Measurements from ENCODE around the gene BAD. TPM values are rescaled to one million over a fixed set of nuclear protein-coding genes. Genes with fewer than 3 reads are reported as not detected.

Gene BAD
- total RNA-seq, 1 donor from 2014 or later: 45.4 TPM

GRCh38 chr11:64256300-64256699 lies 28.2 kb downstream of the BAD start:
- ATAC-seq: no peak

GRCh38 chr11:64255135-64256128 lies 29.0 kb downstream of the BAD start:
- no peak for ATAC-seq

GRCh38 chr11:64254326-64254725 lies 30.1 kb downstream of the BAD start:
- ATAC-seq: no peak

GRCh38 chr11:64253481-64253880 lies 31.0 kb downstream of the BAD start:
- ATAC-seq: no peak

- ATAC-seq: no peak
Measured at GRCh38 chr11:64253043-64253442, 31.4 kb downstream of the BAD start.

GRCh38 chr11:64252003-64252872 lies 32.2 kb downstream of the BAD start:
- peak; percentile 48 for ATAC-seq

GRCh38 chr11:64251753-64252002 lies 32.8 kb downstream of the BAD start:
- ATAC-seq: no peak

- peak; percentile 61 for ATAC-seq
Measured at GRCh38 chr11:64251016-64251752, 33.3 kb downstream of the BAD start, which contains the start of gene PLCB3. Gene PLCB3, plus strand, starts transcription at chr11:64251530. Its CDS starts 120 bp downstream, at chr11:64251650.

GRCh38 chr11:64250415-64251015 lies 34.0 kb downstream of the BAD start:
- no peak for ATAC-seq

- no peak for ATAC-seq
Measured at GRCh38 chr11:64249563-64250414, 34.7 kb downstream of the BAD start.

- no peak for ATAC-seq
Measured at GRCh38 chr11:64249038-64249437, 35.4 kb downstream of the BAD start.

- ATAC-seq: no peak
Measured at GRCh38 chr11:64248578-64248977, 35.9 kb downstream of the BAD start.

GRCh38 chr11:64247729-64248531 lies 36.5 kb downstream of the BAD start:
- ATAC-seq: no peak

GRCh38 chr11:64246871-64247728 lies 37.4 kb downstream of the BAD start, which contains the start of gene PPP1R14B:
Gene PPP1R14B, minus strand, starts transcription at chr11:64246943. Its CDS starts 270 bp downstream, at chr11:64246673.
- peak; percentile 55 for ATAC-seq

- ATAC-seq: peak; percentile 0
Measured at GRCh38 chr11:64246621-64246870, 37.9 kb downstream of the BAD start.

GRCh38 chr11:64245797-64246620 lies 38.5 kb downstream of the BAD start:
- peak; percentile 51 for ATAC-seq

- no peak for ATAC-seq
Measured at GRCh38 chr11:64245401-64245796, 39.1 kb downstream of the BAD start.

- ATAC-seq: no peak
Measured at GRCh38 chr11:64244966-64245365, 39.5 kb downstream of the BAD start.

GRCh38 chr11:64244107-64244506 lies 40.4 kb downstream of the BAD start:
- ATAC-seq: no peak
